Stimulated activated CD4-positive, alpha-beta T cell treated with anti-CD3 and anti-CD28 coated beads, Interleukin-4, amount 100 ng/mL, for 48 hours (primary cell): ENCODE data around the gene WDR27.
"Not testable (repeated sequence)": the region's sequence is repeated elsewhere in the genome, so short reads cannot be mapped to it uniquely, and the experiment has no call there.

Source experiments
- DNase-seq, 2 donors: peaks; one replicate each; pipeline ENCODE4 v3.0.0-alpha.2; 2020; ENCODE audit warnings: low read depth in 2 of 2

WDR27 gene

DNA sequence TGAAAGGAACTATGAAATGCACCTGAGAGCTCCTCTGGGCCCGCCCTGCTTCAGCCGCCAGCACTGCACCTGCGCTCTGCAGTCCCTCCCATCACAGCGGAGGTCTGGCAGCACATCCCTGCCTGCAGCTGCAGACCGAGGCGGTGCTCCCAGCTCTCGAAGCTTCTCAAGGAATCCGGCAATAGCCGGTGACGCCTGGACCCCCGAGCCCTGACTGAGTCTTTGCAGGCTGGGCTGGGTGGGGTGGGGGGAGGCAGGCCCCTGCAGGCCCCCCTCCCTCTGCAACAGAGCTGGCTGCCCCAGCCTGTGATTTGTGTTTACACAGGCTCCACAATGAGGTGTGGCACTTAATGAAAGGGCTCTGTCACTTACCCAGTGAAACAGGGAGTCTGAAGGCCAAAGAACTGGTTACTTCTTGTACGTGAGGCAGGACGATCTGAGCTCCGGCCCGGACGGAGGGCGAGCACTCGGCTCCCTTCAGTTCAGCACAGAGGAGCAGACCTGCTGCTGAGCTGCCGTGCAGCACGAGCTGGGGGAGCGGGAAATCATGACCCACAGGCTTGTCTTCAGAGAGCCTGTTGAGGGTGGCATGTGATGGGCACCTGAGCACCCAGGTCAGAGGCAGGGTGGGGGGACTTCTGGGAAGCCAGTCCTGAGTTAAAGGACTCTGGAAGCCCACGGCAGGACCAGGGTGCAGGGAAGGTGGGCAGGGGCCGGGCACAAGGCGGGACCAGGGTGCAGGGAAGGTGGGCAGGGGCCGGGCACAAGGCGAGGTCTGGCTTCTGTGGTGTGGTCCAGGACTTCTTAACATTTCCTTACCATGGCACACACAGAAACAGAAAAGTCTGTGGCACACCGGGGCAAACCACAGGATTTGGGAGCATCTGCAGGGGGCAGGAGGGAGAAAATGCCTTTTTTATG lies 255.9 kb downstream of the WDR27 start:
- DNase-seq: no peak

- no peak for DNase-seq
These were observed 256.6 kb downstream of the WDR27 start for GRCh38 chr6:169445227-169445626.

- DNase-seq: no peak
These were observed 260.5 kb downstream of the WDR27 start for GRCh38 chr6:169441292-169441691.

DNA sequence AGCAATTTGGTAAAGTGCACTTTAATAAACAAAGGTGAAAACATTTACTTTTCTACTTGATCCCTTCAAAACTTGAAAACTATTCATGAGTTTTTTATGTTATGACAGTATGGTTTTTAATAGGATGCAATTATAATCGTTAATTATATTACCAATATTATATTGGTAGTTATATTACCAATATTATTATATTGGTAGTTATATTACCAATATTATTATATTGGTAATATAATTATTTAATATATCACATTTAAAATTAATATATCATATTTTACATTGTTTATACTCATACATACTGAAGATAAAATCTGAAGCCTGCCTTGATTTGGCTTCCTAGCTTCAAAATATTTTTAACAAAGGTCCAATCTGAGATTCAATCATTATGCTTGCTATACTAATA lies 262.1 kb downstream of the WDR27 start:
- DNase-seq: no peak

- not testable (repeated sequence) for DNase-seq
These were observed 267.3 kb downstream of the WDR27 start for GRCh38 chr6:169434554-169434953.

- no peak for DNase-seq
These were observed 272.8 kb downstream of the WDR27 start for GRCh38 chr6:169429001-169429400.

- DNase-seq: no peak
These were observed 273.3 kb downstream of the WDR27 start for GRCh38 chr6:169428532-169428931.

DNA sequence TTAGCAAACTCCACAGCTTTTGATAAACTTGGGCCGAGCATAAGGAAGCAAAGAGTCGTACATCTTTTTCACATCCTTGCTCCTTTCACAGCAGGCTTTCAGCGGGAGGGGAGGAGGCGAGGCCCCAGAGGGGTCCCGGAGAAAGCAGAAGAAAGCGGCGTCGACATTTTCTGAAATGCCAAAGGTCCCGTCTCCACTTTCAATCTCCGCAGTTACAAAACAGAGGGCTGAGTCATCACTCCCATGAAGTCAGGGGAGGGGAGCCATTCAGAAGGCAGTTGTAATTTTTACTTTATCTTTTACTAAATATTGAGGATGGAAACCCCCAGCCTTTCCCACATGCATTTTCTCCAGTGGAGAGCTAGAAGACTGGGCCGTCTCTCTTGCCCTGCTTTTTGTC lies 274.0 kb downstream of the WDR27 start:
- no peak for DNase-seq

GRCh38 chr6:169426611-169427010 lies 275.2 kb downstream of the WDR27 start:
- no peak for DNase-seq

- no peak for DNase-seq
These were observed 276.0 kb downstream of the WDR27 start for GRCh38 chr6:169425628-169426370.

- DNase-seq: no peak
These were observed 277.0 kb downstream of the WDR27 start for GRCh38 chr6:169424821-169425240.

- no peak for DNase-seq
These were observed 277.6 kb downstream of the WDR27 start for GRCh38 chr6:169424149-169424804.

DNA sequence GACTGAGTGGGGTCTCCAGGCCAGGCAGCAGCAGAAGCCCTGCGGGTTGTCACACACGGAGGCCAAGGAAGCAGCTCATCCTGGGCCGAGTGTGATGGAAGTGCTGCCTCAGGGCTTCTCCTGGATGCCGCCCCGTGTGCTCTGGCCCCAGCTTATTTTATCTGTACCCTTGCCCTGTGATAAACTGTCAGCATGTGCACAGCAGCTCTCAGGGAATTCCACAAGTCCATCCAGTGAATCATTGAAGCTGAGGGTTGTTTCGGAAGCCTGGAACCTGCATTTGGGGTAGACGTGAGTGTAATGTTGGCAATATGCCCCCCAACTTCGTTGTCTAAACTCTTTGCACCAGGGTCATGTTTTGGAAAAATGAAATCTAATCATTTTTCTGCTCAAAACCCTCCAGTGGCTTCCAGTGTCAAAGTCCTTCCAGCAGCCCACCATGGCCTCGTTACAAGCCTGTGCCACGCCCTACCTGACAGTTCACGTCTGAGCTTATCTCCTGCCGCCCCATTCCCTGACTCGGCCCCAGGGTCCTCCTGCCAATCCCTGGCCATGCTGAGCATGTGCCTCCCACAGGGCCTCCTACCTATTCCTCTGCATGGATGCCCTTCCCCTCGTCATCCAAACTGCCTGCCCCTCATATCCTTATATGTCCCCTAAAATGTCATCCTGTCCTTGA lies 280.1 kb downstream of the WDR27 start:
- DNase-seq: no peak

DNA sequence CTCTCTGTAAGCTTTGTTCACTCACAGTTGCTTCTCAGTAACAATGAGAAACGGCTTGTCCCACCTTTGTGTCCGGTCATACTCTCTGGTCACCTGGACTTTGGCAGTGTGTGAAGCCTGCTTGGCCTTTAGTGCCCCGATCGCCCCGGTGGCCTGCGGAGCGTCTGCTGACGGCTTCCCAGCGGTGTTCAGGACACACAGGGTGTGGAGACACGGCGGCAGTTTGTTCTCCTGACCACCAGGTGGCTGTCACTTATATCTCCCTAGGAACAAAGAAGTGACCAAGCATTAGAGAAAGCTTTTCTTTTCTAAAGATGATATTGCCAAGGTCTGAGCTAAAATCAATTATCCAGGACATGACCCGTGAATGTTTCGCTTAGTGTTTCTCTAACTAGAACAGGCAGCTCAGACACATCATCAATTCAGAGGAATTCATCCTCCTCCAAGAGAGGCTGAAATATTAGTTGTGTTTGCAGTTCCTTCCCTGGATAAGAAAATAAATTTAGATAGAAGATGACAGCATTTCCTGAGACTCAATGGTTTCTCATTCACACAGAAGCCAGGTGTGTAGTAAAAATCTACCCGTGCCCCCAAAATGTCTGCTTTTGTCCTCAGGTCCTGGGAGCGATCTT lies 280.8 kb downstream of the WDR27 start:
- DNase-seq: peak in 1 of 2 donors; percentile 10

- DNase-seq: no peak
These were observed 284.7 kb downstream of the WDR27 start for GRCh38 chr6:169417101-169417500.

- DNase-seq: no peak
These were observed 285.6 kb downstream of the WDR27 start for GRCh38 chr6:169416249-169416648.

GRCh38 chr6:169415179-169415578 lies 286.6 kb downstream of the WDR27 start:
- no peak for DNase-seq

DNA sequence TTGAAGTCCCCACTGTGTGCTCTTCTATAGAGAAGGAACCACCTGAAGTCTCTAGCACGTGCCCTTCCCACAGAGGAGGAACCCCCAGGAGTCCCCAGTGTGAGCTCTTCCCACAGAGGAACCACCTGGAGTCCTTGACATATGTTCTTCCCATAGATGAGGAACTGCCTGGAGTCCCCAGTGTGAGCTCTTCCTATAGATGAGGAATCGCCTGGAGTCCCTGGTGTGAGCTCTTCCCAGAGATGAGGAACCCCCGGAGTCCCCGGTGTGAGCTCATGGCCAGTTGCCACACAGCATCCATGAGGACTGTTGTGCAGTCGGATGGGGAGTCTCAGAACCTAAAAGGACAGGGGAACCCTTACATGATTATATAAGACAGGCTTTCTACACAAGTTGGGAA lies 290.1 kb downstream of the WDR27 start:
- DNase-seq: no peak

GRCh38 chr6:169411296-169411695 lies 290.5 kb downstream of the WDR27 start:
- no peak for DNase-seq

DNA sequence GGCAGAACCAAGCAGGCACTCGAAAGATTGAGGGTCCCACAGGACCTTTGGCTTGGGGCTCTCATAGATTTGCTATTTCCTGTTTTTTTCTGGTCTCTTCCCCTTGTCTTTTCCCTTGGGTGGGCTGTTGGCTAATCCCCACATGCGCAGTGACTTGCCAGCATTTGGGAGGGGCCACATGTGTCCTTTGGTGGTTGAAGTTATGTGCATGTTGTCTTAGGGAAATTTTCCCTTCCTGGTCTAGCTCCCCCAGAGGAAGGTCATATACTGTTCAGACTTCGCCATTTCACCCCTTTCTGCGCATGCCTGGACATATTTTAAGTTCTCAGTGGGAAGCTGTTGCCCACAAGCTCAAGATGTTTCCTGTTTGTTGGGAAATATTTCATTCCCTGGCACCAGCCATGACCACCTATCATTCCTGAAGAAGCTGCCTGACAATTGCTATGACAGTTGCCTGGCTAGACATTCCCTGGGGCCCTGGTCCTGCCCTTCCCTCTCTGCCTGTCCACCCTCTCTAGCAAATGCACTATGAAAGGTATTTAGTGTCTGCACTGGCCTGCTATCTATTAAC lies 292.0 kb downstream of the WDR27 start:
- no peak for DNase-seq

- no peak for DNase-seq
These were observed 294.5 kb downstream of the WDR27 start for GRCh38 chr6:169407325-169407724.
